Aorta (tissue), 5 donors: ENCODE results near the gene KCNIP3. TPM values are rescaled to one million over a fixed set of nuclear protein-coding genes. Genes with fewer than 3 reads are reported as not detected.

Experiments used
- ATAC-seq: fragments of 200-7000 bp; cut with Tn5 transposase; one replicate; pipeline ENCODE4 v1.9.1; 2022; ENCODE audit warnings: moderate library complexity; ENCODE audit not compliant: low FRiP score
- DNase-seq, 2 donors: peaks; one replicate each; pipeline ENCODE4 v3.0.0-alpha.2; 2020
- H3K27ac ChIP-seq, 2 donors: one replicate each; pipeline ENCODE4 v1.5.1; 2013; ENCODE audit warnings: low read length in 2 of 2, mild to moderate bottlenecking in 2 of 2, moderate library complexity in 2 of 2, control low read depth in 1 of 2, inconsistent platforms in 1 of 2, low read depth in 1 of 2
- H3K27me3 ChIP-seq, 2 donors: one replicate each; pipeline ENCODE4 v1.6.1; 2013; ENCODE audit warnings: control low read depth in 1 of 2, low read length in 1 of 2, mild to moderate bottlenecking in 1 of 2, moderate library complexity in 1 of 2; ENCODE audit not compliant: insufficient read depth in 2 of 2, control insufficient read depth in 1 of 2
- H3K36me3 ChIP-seq, 2 donors: one replicate each; pipeline ENCODE4 v1.6.1; 2013; ENCODE audit warnings: control low read depth in 1 of 2, low read length in 1 of 2, mild to moderate bottlenecking in 1 of 2; ENCODE audit not compliant: insufficient read depth in 2 of 2, control insufficient read depth in 1 of 2
- H3K4me1 ChIP-seq, 2 donors: one replicate each; pipeline ENCODE4 v1.6.1; 2013; ENCODE audit warnings: low read length in 2 of 2, control low read depth in 1 of 2, mild to moderate bottlenecking in 1 of 2, moderate library complexity in 1 of 2; ENCODE audit not compliant: insufficient read depth in 2 of 2, control insufficient read depth in 1 of 2
- H3K4me3 ChIP-seq, 2 donors: one replicate each; pipeline ENCODE4 v1.5.1; 2013; ENCODE audit warnings: low read length in 2 of 2, control low read depth in 1 of 2, mild to moderate bottlenecking in 1 of 2
- H3K9me3 ChIP-seq: one replicate; pipeline ENCODE4 v1.6.1; 2013; ENCODE audit warnings: mild to moderate bottlenecking, low read length; ENCODE audit not compliant: control insufficient read depth
- WGBS, 2 donors: extraction: QIAGEN DNeasy Blood & Tissue Kit; methylation state at CpG; one replicate each; pipeline ENCODE4 v1.1.7; 2013; 5-methylcytosine and 5-hydroxymethylcytosine counted together
- intact Hi-C, 2 donors: fragments of 100-400 bp; cut with DNase I; formaldehyde crosslinking; loops; one replicate each; pipeline versions ENCODE4 v1.14.2 to v1.15.0; 2022
- polyA plus RNA-seq, 2 donors: library from polyadenylated mRNA; stranded (reverse); fragments of 200-250 nt; gene quantifications; one replicate each; pipeline ENCODE4 v1.2.3, GENCODE V29; 2013
- total RNA-seq, 2 donors: library from RNA; stranded (reverse); fragmentation: NEBNext Ultra II Directional; extraction: Animal tissue kit (Norgen Biotek cat#: 25700); gene quantifications; one replicate each; pipeline ENCODE4 v1.2.1, GENCODE V29; 2021
- donor health status: healthy with polysubstance abuse.
- donor health status: Bipolar disorder and iron deficiency.
- donor health status: DM: no; HTN: no; CAD: no.
- donor health status: DM: no; HTN: no; CAD: no.
- donor health status: DM: yes; HTN: yes; CAD: no.

Gene KCNIP3
- total and polyA plus RNA-seq, 4 donors = 2.9 to 10.7 (median 7.7) TPM

GRCh38 chr2:95362486-95362885, 65.3 kb downstream of the KCNIP3 start:
- no peak for ATAC-seq
- no peaks in the 10 kb centered on the region for H3K27me3 ChIP-seq
- no peaks in the 10 kb centered on the region for H3K9me3 ChIP-seq
- no peak overlapping the region for H3K4me3 ChIP-seq
- no peak overlapping the region for H3K27ac ChIP-seq
- H3K36me3 ChIP-seq = no peaks in the 10 kb centered on the region
- intact Hi-C loops = no loop called here
- peak in 1 of 2 donors; percentile 38 for DNase-seq
- 92 to 93% methylated on average over 9 of the region's 9 CpGs for WGBS, 2 donors
- no peaks in the 10 kb centered on the region for H3K4me1 ChIP-seq

- Histone ChIP-seq H3K27me3 (no peaks in the 10 kb centered on the region), H3K27ac (no peak overlapping the region), H3K4me3 (no peak overlapping the region), H3K4me1 (no peaks in the 10 kb centered on the region), H3K9me3 (no peaks in the 10 kb centered on the region), H3K36me3 (no peaks in the 10 kb centered on the region)
- WGBS, 2 donors = 90% methylated on average over 6 of the region's 6 CpGs
- ATAC-seq (no peak), DNase-seq (no peak)
- intact Hi-C loops = no loop called here
These were observed 69.4 kb downstream of the KCNIP3 start for GRCh38 chr2:95366514-95366913.

- Histone ChIP-seq H3K4me1 (no peaks in the 10 kb centered on the region), H3K27me3 (no peaks in the 10 kb centered on the region), H3K27ac (no peak overlapping the region), H3K36me3 (no peaks in the 10 kb centered on the region), H3K9me3 (no peaks in the 10 kb centered on the region), H3K4me3 (no peak overlapping the region)
- ATAC-seq = no peak
- intact Hi-C loops = no loop called here
- 94 to 96% methylated on average over 8 of the region's 8 CpGs for WGBS, 2 donors
- peak in 1 of 2 donors; percentile 55 for DNase-seq
These were observed 75.2 kb downstream of the KCNIP3 start for GRCh38 chr2:95372216-95372829.

- no peak overlapping the region for H3K27ac ChIP-seq
- intact Hi-C loops = no loop called here
- ATAC-seq = no peak
- DNase-seq = peak in 1 of 2 donors; percentile 69
- no peaks in the 10 kb centered on the region for H3K36me3 ChIP-seq
- H3K4me3 ChIP-seq = no peak overlapping the region
- WGBS, 2 donors = 93 to 95% methylated on average over 8 of the region's 8 CpGs
- no peaks in the 10 kb centered on the region for H3K4me1 ChIP-seq
- H3K9me3 ChIP-seq = no peaks in the 10 kb centered on the region
- H3K27me3 ChIP-seq = no peaks in the 10 kb centered on the region
These were observed 75.7 kb downstream of the KCNIP3 start for GRCh38 chr2:95372845-95373244.

GRCh38 chr2:95374029-95374428, 76.9 kb downstream of the KCNIP3 start:
- Histone ChIP-seq H3K9me3 (no peaks in the 10 kb centered on the region), H3K4me1 (no peaks in the 10 kb centered on the region), H3K4me3 (no peak overlapping the region), H3K36me3 (no peaks in the 10 kb centered on the region), H3K27ac (no peak overlapping the region), H3K27me3 (no peaks in the 10 kb centered on the region)
- ATAC-seq (no peak), DNase-seq (peak in 1 of 2 donors; percentile 24)
- intact Hi-C loops = no loop called here
- 88 to 89% methylated on average over 6 of the region's 6 CpGs for WGBS, 2 donors

- ATAC-seq = peak; percentile 9
- Histone ChIP-seq H3K4me1 (no peaks in the 10 kb centered on the region), H3K9me3 (no peaks in the 10 kb centered on the region), H3K36me3 (no peaks in the 10 kb centered on the region), H3K4me3 (no peak overlapping the region), H3K27me3 (no peaks in the 10 kb centered on the region), H3K27ac (no peak overlapping the region)
- 89 to 94% methylated on average over 11 of the region's 11 CpGs for WGBS, 2 donors
- DNase-seq = peak in 1 of 2 donors; percentile 60
- intact Hi-C loops = no loop called here
These were observed 77.3 kb downstream of the KCNIP3 start for GRCh38 chr2:95374451-95374920.

- no peak for ATAC-seq
- intact Hi-C loops = no loop called here
- WGBS, 2 donors = 84 to 85% methylated on average over 15 of the region's 15 CpGs
These were observed 77.8 kb downstream of the KCNIP3 start for GRCh38 chr2:95374921-95375471.

GRCh38 chr2:95375532-95376150, 78.5 kb downstream of the KCNIP3 start:
- Histone ChIP-seq H3K9me3 (no peaks in the 10 kb centered on the region), H3K27me3 (no peaks in the 10 kb centered on the region), H3K4me3 (no peak overlapping the region), H3K27ac (no peak overlapping the region), H3K36me3 (no peaks in the 10 kb centered on the region), H3K4me1 (no peaks in the 10 kb centered on the region)
- WGBS, 2 donors = 83 to 88% methylated on average over 21 of the region's 21 CpGs
- no peak for ATAC-seq
- intact Hi-C loops = no loop called here
- peak in 1 of 2 donors; percentile 65 for DNase-seq

More at GRCh38 chr2:95374921-95375471, 77.8 kb downstream of the KCNIP3 start:
- Histone ChIP-seq H3K4me3 (no peak overlapping the region), H3K27me3 (no peaks in the 10 kb centered on the region), H3K27ac (no peak overlapping the region), H3K36me3 (no peaks in the 10 kb centered on the region), H3K4me1 (no peaks in the 10 kb centered on the region), H3K9me3 (no peaks in the 10 kb centered on the region)
- DNase-seq = peak in 1 of 2 donors; percentile 77
